Esophagus squamous epithelium (tissue), 5 donors: ENCODE data around the gene MYO6. TPM values are rescaled to one million over a fixed set of nuclear protein-coding genes. Genes with fewer than 3 reads are reported as not detected.

Source experiments
- DNase-seq: peaks from one replicate; lab custom pipeline; 2025; lab: John Stamatoyannopoulos, UW
- H3K27ac ChIP-seq, 4 donors: fragments of 200-600 bp; sonication (generic); one replicate each; pipeline ENCODE4 v1.5.1; 2016 to 2019; ENCODE audit warnings: mild to moderate bottlenecking in 1 of 4
- H3K27me3 ChIP-seq, 4 donors: fragments of 200-600 bp; sonication (generic); 1 replicate in 3 of 4; 2 replicates in 1 of 4; pipeline versions ENCODE4 v1.5.1 to v1.6.0; 2017 to 2021; ENCODE audit warnings: antibody characterized with exemption in 1 of 4
- H3K36me3 ChIP-seq, 3 donors: fragments of 200-600 bp; sonication (generic); one replicate each; pipeline ENCODE4 v1.5.1; 2016 to 2019
- H3K4me1 ChIP-seq, 3 donors: fragments of 200-600 bp; sonication (generic); one replicate each; pipeline ENCODE4 v1.5.1; 2017 to 2019
- H3K4me3 ChIP-seq, 4 donors: fragments of 200-600 bp; sonication (generic); 1 replicate in 3 of 4; 2 replicates in 1 of 4; pipeline ENCODE4 v1.5.1; 2016 to 2019; ENCODE audit warnings: mild to moderate bottlenecking in 2 of 4, moderate library complexity in 1 of 4
- H3K9me3 ChIP-seq, 3 donors: fragments of 200-600 bp; sonication (generic); one replicate each; pipeline ENCODE4 v1.5.1; 2016 to 2019
- CTCF ChIP-seq, 6 experiments: fragments of 450-650 bp in 4 of 6; fragments of 200-600 bp in 2 of 6; sonication (generic) in 2 of 6; IDR thresholded peaks; one replicate each; pipeline ENCODE4 v1.5.1; 2016 to 2019; ENCODE audit warnings: antibody characterized with exemption in 6 of 6, mild to moderate bottlenecking in 4 of 6, moderate library complexity in 4 of 6
- POLR2A ChIP-seq, 4 donors: fragments of 450-650 bp; IDR thresholded peaks; one replicate each; pipeline ENCODE4 v1.6.1; 2017; ENCODE audit warnings: antibody characterized with exemption in 4 of 4, mild to moderate bottlenecking in 4 of 4, moderate library complexity in 3 of 4
- WGBS, 2 donors: methylation state at CpG; one replicate each; pipeline ENCODE4 v1.1.5; 2018; 5-methylcytosine and 5-hydroxymethylcytosine counted together
- intact Hi-C: fragments of 100-400 bp; cut with DNase I; formaldehyde crosslinking; loops from one replicate; pipeline ENCODE4 v1.15.0; 2022
- total RNA-seq, 4 donors: library from RNA; depleted of rRNA; stranded (reverse); fragments of >200 nt; gene quantifications; one replicate each; pipeline ENCODE4 v1.1.0, GENCODE V29; 2016
- donor health status: DM: yes; HTN: yes; CAD: no.

Gene MYO6
- total RNA-seq, 4 donors from 2014 or later = 22.1 to 37.0 (median 31.5) TPM

DNA sequence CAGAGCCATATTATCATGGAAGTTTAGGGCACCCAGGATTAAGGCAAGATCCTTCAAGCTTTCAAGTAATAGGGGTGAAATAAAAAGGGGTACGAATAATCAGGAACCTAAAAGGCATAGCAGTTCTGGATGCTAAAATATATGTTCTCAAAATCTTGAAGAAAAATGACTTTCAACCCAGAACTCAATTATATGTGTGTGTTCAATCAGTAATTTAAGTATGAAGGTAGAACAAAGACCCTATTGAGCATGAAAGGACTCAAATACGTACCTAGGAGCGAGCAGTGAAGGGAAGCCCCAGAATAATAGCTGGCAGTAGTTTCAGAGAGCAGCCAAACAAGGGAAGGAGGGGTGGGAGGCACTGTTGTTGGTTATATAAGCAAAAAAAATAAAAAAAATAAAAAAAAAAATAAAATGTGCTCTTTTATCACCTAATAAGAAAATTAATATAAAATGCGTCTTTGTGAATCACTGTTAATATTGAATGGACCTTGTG is 45.4 kb downstream of the MYO6 start:
- Histone ChIP-seq H3K27me3 (no peaks in the 10 kb centered on the region), H3K4me3 (no peak overlapping the region), H3K9me3 (no peaks in the 10 kb centered on the region), H3K27ac (no peak overlapping the region), H3K4me1 (peaks cover 0 to 12% (median 0%) of the 10 kb centered on the region in 3 donors), H3K36me3 (no peaks in the 10 kb centered on the region)
- 86 to 88% methylated on average over 4 of the region's 4 CpGs for WGBS, 2 donors
- intact Hi-C loops = no loop called here
- no peak for DNase-seq
- TF ChIP-seq CTCF (IDR thresholded peaks at IDR 0.05) = no peak
- no peak for TF ChIP-seq POLR2A (IDR thresholded peaks at IDR 0.05)

GRCh38 chr6:75794954-75795739 is 46.1 kb downstream of the MYO6 start:
- no peak overlapping the region for H3K4me3 ChIP-seq
- no peaks in the 10 kb centered on the region for H3K36me3 ChIP-seq
- H3K4me1 ChIP-seq = peaks cover 0 to 12% (median 0%) of the 10 kb centered on the region in 3 donors
- no peak for TF ChIP-seq CTCF (IDR thresholded peaks at IDR 0.05)
- no peak for TF ChIP-seq POLR2A (IDR thresholded peaks at IDR 0.05)
- H3K27ac ChIP-seq = no peak overlapping the region
- no peaks in the 10 kb centered on the region for H3K27me3 ChIP-seq
- H3K9me3 ChIP-seq = no peaks in the 10 kb centered on the region
- 46 to 50% methylated on average over 6 of the region's 6 CpGs for WGBS, 2 donors
- intact Hi-C loops = no loop called here
- DNase-seq = no peak

- Histone ChIP-seq H3K27me3 (no peaks in the 10 kb centered on the region), H3K9me3 (no peaks in the 10 kb centered on the region), H3K36me3 (no peaks in the 10 kb centered on the region), H3K4me3 (no peak overlapping the region), H3K27ac (no peak overlapping the region), H3K4me1 (peaks cover 0 to 9% (median 0%) of the 10 kb centered on the region in 3 donors)
- no peak for DNase-seq
- TF ChIP-seq POLR2A (IDR thresholded peaks at IDR 0.05) (no peak), CTCF (IDR thresholded peaks at IDR 0.05) (no peak)
- intact Hi-C loops = no loop called here
- 83 to 100% methylated on average over 1 of the region's 1 CpG for WGBS, 2 donors
These were observed 47.7 kb downstream of the MYO6 start for GRCh38 chr6:75796723-75797122.

GRCh38 chr6:75800133-75800532 is 51.1 kb downstream of the MYO6 start:
- Histone ChIP-seq H3K36me3 (no peaks in the 10 kb centered on the region), H3K27ac (no peak overlapping the region), H3K27me3 (no peaks in the 10 kb centered on the region), H3K9me3 (no peaks in the 10 kb centered on the region), H3K4me1 (peaks cover 0 to under 1% (median 0%) of the 10 kb centered on the region in 3 donors), H3K4me3 (no peak overlapping the region)
- intact Hi-C loops = no loop called here
- DNase-seq = no peak
- 94 to 97% methylated on average over 4 of the region's 4 CpGs for WGBS, 2 donors
- TF ChIP-seq CTCF (IDR thresholded peaks at IDR 0.05) (no peak), POLR2A (IDR thresholded peaks at IDR 0.05) (no peak)

DNA sequence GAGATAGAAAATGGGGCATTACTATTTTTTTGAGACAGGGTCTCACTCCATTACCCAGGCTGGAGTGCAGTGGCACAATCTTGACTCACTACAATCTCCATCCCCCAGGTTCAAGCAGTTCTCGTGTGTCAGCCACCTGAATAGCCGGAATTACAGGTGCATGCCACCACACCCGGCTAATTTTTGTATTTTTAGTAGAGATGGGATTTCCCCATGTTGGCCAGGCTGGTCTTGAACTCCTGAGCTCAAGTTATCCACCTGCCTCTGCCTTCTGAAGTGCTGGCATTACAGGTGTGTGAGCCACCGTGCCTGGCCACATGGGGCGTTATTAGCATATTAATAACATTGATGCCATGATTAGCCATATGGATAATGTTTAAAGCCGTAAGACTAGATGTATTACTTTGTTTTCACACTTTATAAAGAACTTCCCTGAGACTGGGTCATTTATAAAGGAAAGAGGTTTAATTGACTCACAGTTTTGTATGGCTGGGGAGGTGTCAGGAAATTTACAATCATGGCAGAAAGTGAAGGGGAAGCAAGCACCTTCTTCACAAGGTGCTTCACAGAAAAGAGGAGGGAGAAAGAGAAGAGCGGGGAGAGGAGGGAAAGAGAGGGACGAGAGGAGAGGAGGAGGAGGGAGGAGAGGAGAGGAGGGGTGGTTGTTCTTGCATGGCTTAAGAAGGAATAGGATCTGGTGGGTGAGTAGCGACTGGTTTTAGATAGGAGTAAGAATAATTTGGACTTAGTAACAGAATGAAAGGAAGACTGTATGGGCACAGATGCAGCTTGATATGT is 51.9 kb downstream of the MYO6 start:
- no peak for DNase-seq
- Histone ChIP-seq H3K36me3 (no peaks in the 10 kb centered on the region), H3K4me1 (no peaks in the 10 kb centered on the region), H3K4me3 (no peak overlapping the region), H3K27ac (no peak overlapping the region), H3K27me3 (no peaks in the 10 kb centered on the region), H3K9me3 (no peaks in the 10 kb centered on the region)
- WGBS, 2 donors = 70 to 86% methylated on average over 9 of the region's 9 CpGs
- intact Hi-C loops = no loop called here
- no peak for TF ChIP-seq POLR2A (IDR thresholded peaks at IDR 0.05)
- TF ChIP-seq CTCF (IDR thresholded peaks at IDR 0.05) = peak in 1 of 6 experiments; percentile 10
